ENCODE data around the gene ZNF577. TPM values are rescaled to one million over a fixed set of nuclear protein-coding genes. Genes with fewer than 3 reads are reported as not detected.

ZNF577 gene
- total and polyA plus RNA-seq, 2 of the 13 experiments (the other 11 are each of a cell fraction or from before 2014, with no cell fraction given) = 5.7 to 7.6 TPM

DNA sequence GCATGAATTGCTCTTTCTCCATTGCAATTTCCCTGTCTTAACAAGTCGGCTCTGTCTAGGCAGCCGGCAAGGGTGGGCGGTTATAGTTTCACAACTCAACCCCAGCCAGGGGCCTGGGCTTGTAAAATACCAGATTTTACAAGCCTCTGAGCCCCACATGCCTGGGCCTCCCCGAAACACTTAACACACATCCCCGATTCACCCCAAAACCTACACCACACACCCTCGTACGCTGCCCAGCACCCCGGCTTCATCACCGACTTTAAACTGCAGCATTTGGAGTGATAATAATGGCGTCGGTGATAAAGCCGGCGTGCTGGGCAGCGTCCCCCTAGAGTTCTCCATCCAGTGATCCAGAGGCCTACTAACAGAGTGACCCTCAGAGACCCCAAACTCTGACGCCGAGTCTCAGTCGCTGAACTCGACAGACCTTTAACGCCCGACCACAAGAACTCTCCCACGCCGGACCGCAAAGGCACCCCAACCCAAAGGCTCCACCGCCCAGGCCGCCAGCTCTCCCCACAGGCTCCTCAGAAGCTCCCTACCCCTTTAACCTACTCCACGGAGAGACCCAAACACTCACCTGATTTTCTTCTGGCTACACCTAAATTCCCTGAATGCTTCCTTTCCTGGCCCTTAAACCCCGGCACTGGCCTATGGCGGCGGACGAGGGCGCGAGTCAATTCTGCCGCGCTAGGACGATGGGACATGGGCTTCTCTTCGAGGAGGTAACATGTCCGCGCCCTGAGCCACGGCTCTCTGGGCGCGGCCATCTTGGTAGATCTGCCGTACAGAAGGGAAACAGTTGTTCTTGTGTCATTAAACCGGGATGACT lies 16.8 kb upstream of the ZNF577 start, which contains the start of gene ZNF649 (continued):
- 0 out of 2 replicates have a peak, but pooled peaks have one; percentile 21 for TF ChIP-seq GABPA (IDR thresholded peaks at IDR 0.05; ENCODE audit: low read depth, low read length)
- TF ChIP-seq GABPA (CRISPR knock-in tag; IDR thresholded peaks at IDR 0.05; ENCODE audit: low read depth) = peak; percentile 69
- TF ChIP-seq SUZ12 (IDR thresholded peaks at IDR 0.05; ENCODE audit: low read depth, low read length) = no peak
- no peak for TF ChIP-seq ZNF746 (CRISPR knock-in tag; IDR thresholded peaks at IDR 0.05)
- TF ChIP-seq, protein P1, sequence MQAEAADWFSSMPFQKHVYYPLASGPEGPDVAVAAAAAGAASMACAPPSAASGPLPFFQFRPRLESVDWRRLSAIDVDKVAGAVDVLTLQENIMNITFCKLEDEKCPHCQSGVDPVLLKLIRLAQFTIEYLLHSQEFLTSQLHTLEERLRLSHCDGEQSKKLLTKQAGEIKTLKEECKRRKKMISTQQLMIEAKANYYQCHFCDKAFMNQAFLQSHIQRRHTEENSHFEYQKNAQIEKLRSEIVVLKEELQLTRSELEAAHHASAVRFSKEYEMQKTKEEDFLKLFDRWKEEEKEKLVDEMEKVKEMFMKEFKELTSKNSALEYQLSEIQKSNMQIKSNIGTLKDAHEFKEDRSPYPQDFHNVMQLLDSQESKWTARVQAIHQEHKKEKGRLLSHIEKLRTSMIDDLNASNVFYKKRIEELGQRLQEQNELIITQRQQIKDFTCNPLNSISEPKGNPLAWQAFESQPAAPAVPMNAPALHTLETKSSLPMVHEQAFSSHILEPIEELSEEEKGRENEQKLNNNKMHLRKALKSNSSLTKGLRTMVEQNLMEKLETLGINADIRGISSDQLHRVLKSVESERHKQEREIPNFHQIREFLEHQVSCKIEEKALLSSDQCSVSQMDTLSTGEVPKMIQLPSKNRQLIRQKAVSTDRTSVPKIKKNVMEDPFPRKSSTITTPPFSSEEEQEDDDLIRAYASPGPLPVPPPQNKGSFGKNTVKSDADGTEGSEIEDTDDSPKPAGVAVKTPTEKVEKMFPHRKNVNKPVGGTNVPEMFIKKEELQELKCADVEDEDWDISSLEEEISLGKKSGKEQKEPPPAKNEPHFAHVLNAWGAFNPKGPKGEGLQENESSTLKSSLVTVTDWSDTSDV (CRISPR knock-in tag; IDR thresholded peaks at IDR 0.05) = no peak
- TF ChIP-seq NAIF1 (CRISPR knock-in tag; IDR thresholded peaks at IDR 0.05; ENCODE audit: borderline replicate concordance) = peak; percentile 47; the same call in 1 of the 2 replicates
- TF ChIP-seq KDM6A (CRISPR knock-in tag; IDR thresholded peaks at IDR 0.05; ENCODE audit: low read depth) = no peak
- TF ChIP-seq KAT8 (CRISPR knock-in tag; IDR thresholded peaks at IDR 0.05) = peak; percentile 88
- no peak for TF ChIP-seq ZIK1 (CRISPR knock-in tag; IDR thresholded peaks at IDR 0.05; ENCODE audit: borderline replicate concordance, low read depth)
- TF ChIP-seq ETV6 (CRISPR knock-in tag; conservative IDR thresholded peaks at IDR 0.05) = no peak
- no peak for TF ChIP-seq MAZ (IDR thresholded peaks at IDR 0.05; ENCODE audit: borderline replicate concordance, low read depth, low read length)
- no peak for TF ChIP-seq MAZ (CRISPR knock-in tag; IDR thresholded peaks at IDR 0.05; ENCODE audit: low read depth)
- peak; percentile 39; the same call in 1 of the 2 replicates for TF ChIP-seq ZNF331 (CRISPR knock-in tag; IDR thresholded peaks at IDR 0.05)
- TF ChIP-seq, protein P2, sequence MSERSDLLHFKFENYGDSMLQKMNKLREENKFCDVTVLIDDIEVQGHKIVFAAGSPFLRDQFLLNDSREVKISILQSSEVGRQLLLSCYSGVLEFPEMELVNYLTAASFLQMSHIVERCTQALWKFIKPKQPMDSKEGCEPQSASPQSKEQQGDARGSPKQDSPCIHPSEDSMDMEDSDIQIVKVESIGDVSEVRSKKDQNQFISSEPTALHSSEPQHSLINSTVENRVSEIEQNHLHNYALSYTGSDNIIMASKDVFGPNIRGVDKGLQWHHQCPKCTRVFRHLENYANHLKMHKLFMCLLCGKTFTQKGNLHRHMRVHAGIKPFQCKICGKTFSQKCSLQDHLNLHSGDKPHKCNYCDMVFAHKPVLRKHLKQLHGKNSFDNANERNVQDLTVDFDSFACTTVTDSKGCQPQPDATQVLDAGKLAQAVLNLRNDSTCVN (CRISPR knock-in tag; IDR thresholded peaks at IDR 0.05; ENCODE audit: borderline replicate concordance) = 0 out of 2 replicates have a peak, but pooled peaks have one; percentile 34
- TF ChIP-seq ETV5 (CRISPR knock-in tag; IDR thresholded peaks at IDR 0.05; ENCODE audit: borderline replicate concordance) = no peak; the same call in 1 of the 2 replicates
- TF ChIP-seq DNMT1 (CRISPR knock-in tag; IDR thresholded peaks at IDR 0.05) = no peak
- no peak for TF ChIP-seq RORA (CRISPR knock-in tag; IDR thresholded peaks at IDR 0.05)
- TF ChIP-seq AGO2 (optimal IDR thresholded peaks at IDR 0.05; ENCODE audit: low read depth, low read length) = no peak
- 0 out of 2 replicates have a peak, but pooled peaks have one; percentile 33 for TF ChIP-seq ZSCAN29 (CRISPR knock-in tag; conservative IDR thresholded peaks at IDR 0.05)
- TF ChIP-seq, protein P3, sequence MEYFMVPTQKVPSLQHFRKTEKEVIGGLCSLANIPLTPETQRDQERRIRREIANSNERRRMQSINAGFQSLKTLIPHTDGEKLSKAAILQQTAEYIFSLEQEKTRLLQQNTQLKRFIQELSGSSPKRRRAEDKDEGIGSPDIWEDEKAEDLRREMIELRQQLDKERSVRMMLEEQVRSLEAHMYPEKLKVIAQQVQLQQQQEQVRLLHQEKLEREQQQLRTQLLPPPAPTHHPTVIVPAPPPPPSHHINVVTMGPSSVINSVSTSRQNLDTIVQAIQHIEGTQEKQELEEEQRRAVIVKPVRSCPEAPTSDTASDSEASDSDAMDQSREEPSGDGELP (IDR thresholded peaks at IDR 0.05; ENCODE audit: borderline replicate concordance, low read depth) = no peak
- no peak for TF ChIP-seq ZNF468 (CRISPR knock-in tag; IDR thresholded peaks at IDR 0.05)
- TF ChIP-seq, protein P4, sequence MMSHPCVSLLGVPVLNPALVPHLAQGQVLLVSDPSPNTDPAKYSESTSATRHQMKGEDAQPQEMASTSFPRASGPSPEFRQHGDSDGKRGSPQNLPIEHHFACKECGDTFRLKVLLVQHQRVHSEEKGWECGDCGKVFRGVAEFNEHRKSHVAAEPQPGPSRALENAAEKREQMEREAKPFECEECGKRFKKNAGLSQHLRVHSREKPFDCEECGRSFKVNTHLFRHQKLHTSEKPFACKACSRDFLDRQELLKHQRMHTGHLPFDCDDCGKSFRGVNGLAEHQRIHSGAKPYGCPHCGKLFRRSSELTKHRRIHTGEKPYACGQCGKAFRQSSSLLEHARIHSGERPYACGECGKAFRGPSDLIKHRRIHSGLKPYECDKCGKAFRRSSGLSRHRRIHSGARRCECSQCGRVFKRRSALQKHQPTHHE (CRISPR knock-in tag; IDR thresholded peaks at IDR 0.05; ENCODE audit: borderline replicate concordance) = no peak
